Smooth muscle cell (in vitro differentiated cells): ENCODE measurements around the gene SETBP1. TPM values are rescaled to one million over a fixed set of nuclear protein-coding genes. Genes with fewer than 3 reads are reported as not detected.
A peak's percentile ranks its signal among the peaks of the same experiment; 100 is the strongest.

Source experiments
- DNase-seq: peaks from one replicate; lab custom pipeline; 2025; ENCODE audit not compliant: unreplicated experiment; lab: John Stamatoyannopoulos, UW
- H2AFZ ChIP-seq: fragments of 200-600 bp; sonication (generic); 2 replicates; pipeline ENCODE4 v1.6.0; 2016; ENCODE audit warnings: antibody characterized with exemption, low read depth, mild to moderate bottlenecking
- H3F3A ChIP-seq: fragments of 200-600 bp; sonication (generic); 2 replicates; pipeline ENCODE4 v1.6.0; 2017; ENCODE audit warnings: antibody characterized with exemption, low read depth
- H3K27ac ChIP-seq: fragments of 200-600 bp; sonication (generic); 2 replicates; pipeline ENCODE4 v1.5.1; 2016; ENCODE audit warnings: low read depth, mild to moderate bottlenecking
- H3K27me3 ChIP-seq: fragments of 200-600 bp; sonication (generic); 2 replicates; pipeline ENCODE4 v1.6.1; 2016; ENCODE audit warnings: low read depth, mild to moderate bottlenecking
- H3K36me3 ChIP-seq: fragments of 200-600 bp; sonication (generic); 2 replicates; pipeline ENCODE4 v1.5.1; 2016; ENCODE audit warnings: low read depth
- H3K4me1 ChIP-seq: fragments of 200-600 bp; sonication (generic); 2 replicates; pipeline ENCODE4 v1.5.1; 2016; ENCODE audit warnings: low read depth
- H3K4me2 ChIP-seq: fragments of 200-600 bp; sonication (generic); 2 replicates; pipeline ENCODE4 v1.6.0; 2016; ENCODE audit warnings: mild to moderate bottlenecking
- H3K4me3 ChIP-seq: fragments of 200-600 bp; sonication (generic); 2 replicates; pipeline ENCODE4 v1.5.1; 2016; ENCODE audit warnings: mild to moderate bottlenecking
- H3K79me2 ChIP-seq: fragments of 200-600 bp; sonication (generic); 2 replicates; pipeline ENCODE4 v1.6.0; 2016; ENCODE audit warnings: low read depth, mild to moderate bottlenecking
- H3K9ac ChIP-seq: fragments of 200-600 bp; sonication (generic); 2 replicates; pipeline ENCODE4 v1.6.0; 2016; ENCODE audit warnings: low read depth
- H3K9me3 ChIP-seq: fragments of 200-600 bp; sonication (generic); replicated peaks from 2 replicates; pipeline ENCODE4 v1.5.1; 2016; ENCODE audit warnings: low read depth
- H4K20me1 ChIP-seq: fragments of 200-600 bp; sonication (generic); 2 replicates; pipeline ENCODE4 v1.6.0; 2016; ENCODE audit warnings: low read depth
- WGBS: methylation state at CpG from one replicate; pipeline ENCODE4 v1.1.7; 2016; ENCODE audit warnings: low lambda C conversion rate; 5-methylcytosine and 5-hydroxymethylcytosine counted together
- polyA plus RNA-seq: library from polyadenylated mRNA; unstranded; fragments of >200 nt; fragmentation: Nextera tagmentation; extraction: Ambion mirVana; gene quantifications from 2 replicates; pipeline ENCODE4 v1.2.1, GENCODE V29; 2016
- total RNA-seq: library from RNA; depleted of rRNA; stranded (reverse); fragments of >200 nt; gene quantifications from 2 replicates; pipeline ENCODE4 v1.2.3, GENCODE V29; 2014
- TF ChIP-seq, protein P1 (sequence below): fragments of 200-600 bp; sonication (generic); IDR thresholded peaks from 2 replicates; pipeline ENCODE4 v1.5.1; 2017; ENCODE audit warnings: borderline replicate concordance, mild to moderate bottlenecking, antibody characterized with exemption; ENCODE audit not compliant: insufficient read depth, poor library complexity, severe bottlenecking

SETBP1 gene
- total and polyA plus RNA-seq, 2 experiments from 2014 or later, result 6.1 to 17.7 TPM

- TF ChIP-seq, protein P1, sequence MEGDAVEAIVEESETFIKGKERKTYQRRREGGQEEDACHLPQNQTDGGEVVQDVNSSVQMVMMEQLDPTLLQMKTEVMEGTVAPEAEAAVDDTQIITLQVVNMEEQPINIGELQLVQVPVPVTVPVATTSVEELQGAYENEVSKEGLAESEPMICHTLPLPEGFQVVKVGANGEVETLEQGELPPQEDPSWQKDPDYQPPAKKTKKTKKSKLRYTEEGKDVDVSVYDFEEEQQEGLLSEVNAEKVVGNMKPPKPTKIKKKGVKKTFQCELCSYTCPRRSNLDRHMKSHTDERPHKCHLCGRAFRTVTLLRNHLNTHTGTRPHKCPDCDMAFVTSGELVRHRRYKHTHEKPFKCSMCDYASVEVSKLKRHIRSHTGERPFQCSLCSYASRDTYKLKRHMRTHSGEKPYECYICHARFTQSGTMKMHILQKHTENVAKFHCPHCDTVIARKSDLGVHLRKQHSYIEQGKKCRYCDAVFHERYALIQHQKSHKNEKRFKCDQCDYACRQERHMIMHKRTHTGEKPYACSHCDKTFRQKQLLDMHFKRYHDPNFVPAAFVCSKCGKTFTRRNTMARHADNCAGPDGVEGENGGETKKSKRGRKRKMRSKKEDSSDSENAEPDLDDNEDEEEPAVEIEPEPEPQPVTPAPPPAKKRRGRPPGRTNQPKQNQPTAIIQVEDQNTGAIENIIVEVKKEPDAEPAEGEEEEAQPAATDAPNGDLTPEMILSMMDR, result no peak
- H3K27ac ChIP-seq, result no peak overlapping the region
These were observed 44.4 kb upstream of the SETBP1 start for GRCh38 chr18:44636241-44636640.

GRCh38 chr18:44637210-44638033 is 43.3 kb upstream of the SETBP1 start:
- H3K27ac ChIP-seq, result peak overlapping the region; percentile 77
- DNase-seq, result no peak
- H3K4me1 ChIP-seq, result no peaks in the 10 kb centered on the region
- H4K20me1 ChIP-seq, result no peaks in the 10 kb centered on the region
- no peaks in the 10 kb centered on the region for H3K79me2 ChIP-seq
- no peak overlapping the region for H3K4me3 ChIP-seq
- H3K36me3 ChIP-seq, result no peaks in the 10 kb centered on the region
- TF ChIP-seq, protein P1, result no peak
- no peaks in the 10 kb centered on the region for H3K27me3 ChIP-seq
- no peaks in the 10 kb centered on the region for H3F3A ChIP-seq
- 25% methylated on average over 5 of the region's 5 CpGs for WGBS
- H3K9ac ChIP-seq, result peak overlapping the region; percentile 53
- H2AFZ ChIP-seq, result no peak overlapping the region
- H3K4me2 ChIP-seq, result peak overlapping the region; percentile 49
- H3K9me3 ChIP-seq, result no peaks in the 10 kb centered on the region

More at GRCh38 chr18:44636241-44636640, 44.4 kb upstream of the SETBP1 start:
- Histone ChIP-seq H3K4me1 (no peaks in the 10 kb centered on the region), H3K9ac (no peak overlapping the region), H3K4me2 (no peak overlapping the region), H4K20me1 (no peaks in the 10 kb centered on the region), H2AFZ (peak overlapping the region; percentile 28), H3K27me3 (no peaks in the 10 kb centered on the region), H3K79me2 (no peaks in the 10 kb centered on the region), H3K36me3 (no peaks in the 10 kb centered on the region), H3K9me3 (no peaks in the 10 kb centered on the region), H3F3A (no peaks in the 10 kb centered on the region), H3K4me3 (no peak overlapping the region)
- no peak for DNase-seq

- Histone ChIP-seq H3K36me3 (no peaks in the 10 kb centered on the region), H3F3A (no peaks in the 10 kb centered on the region), H3K79me2 (no peaks in the 10 kb centered on the region), H4K20me1 (no peaks in the 10 kb centered on the region), H3K27ac (peak overlapping the region; percentile 77), H3K4me3 (no peak overlapping the region), H3K4me2 (peak overlapping the region; percentile 49), H2AFZ (no peak overlapping the region), H3K27me3 (no peaks in the 10 kb centered on the region), H3K9ac (no peak overlapping the region), H3K4me1 (no peaks in the 10 kb centered on the region), H3K9me3 (no peaks in the 10 kb centered on the region)
- 92% methylated on average over 4 of the region's 4 CpGs for WGBS
- DNase-seq, result no peak
- TF ChIP-seq, protein P1, result no peak
These were observed 42.6 kb upstream of the SETBP1 start for GRCh38 chr18:44638034-44638540.
